Femur (tissue), 1 donor: ENCODE data around the gene DAPK2.

Experiments
- DNase-seq: peaks from one replicate; pipeline ENCODE4 v3.0.0-alpha.2; 2017

Gene DAPK2

GRCh38 chr15:63995789-63996188, 50.5 kb downstream of the DAPK2 start:
- no peak for DNase-seq

DNA sequence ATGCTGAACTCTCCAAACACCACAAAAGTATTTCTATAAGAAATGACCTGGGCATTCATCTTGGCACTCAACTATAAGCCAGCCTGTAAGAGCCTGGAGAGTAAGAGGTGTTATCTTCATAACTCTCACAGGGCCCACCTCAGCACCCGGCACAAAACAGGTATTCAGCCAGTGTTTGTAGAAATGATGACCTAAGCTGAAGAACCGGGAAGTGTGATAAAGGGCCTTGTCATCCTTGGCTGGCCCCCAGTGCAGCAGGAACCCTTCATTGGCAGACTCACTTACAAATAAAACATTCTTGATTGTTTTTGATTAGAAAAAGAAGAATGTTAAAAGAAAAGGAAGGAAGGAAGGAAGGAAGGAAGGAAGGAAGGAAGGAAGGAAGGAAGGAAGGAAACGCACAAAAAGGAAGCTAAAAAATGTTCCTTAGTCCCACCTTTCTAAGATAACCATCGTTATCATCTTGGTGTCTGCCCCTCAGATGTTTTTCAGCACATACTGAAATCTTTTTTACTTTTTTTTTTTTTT, 52.1 kb downstream of the DAPK2 start:
- DNase-seq = no peak

- DNase-seq = no peak
These were observed 54.0 kb downstream of the DAPK2 start for GRCh38 chr15:63992300-63992699.

DNA sequence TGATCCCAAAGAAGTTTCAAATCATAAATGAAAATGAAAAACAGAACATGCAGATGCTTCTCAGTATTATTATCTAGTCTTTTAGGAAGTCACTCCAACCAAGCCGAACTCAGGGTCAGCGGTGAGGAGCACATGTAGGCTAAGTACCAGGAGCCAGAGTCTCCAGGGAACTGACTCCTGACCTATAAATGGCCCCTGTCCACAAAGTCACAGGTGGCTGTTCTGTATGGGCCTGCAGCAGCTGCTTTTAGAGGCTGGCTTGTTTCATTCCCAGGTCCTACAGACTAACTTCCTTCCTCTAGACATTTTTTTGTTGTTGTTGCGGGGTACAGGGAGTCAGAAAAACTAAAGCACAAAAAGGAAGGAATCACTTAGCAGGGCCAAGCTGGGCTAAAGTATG, 54.6 kb downstream of the DAPK2 start:
- no peak for DNase-seq

DNA sequence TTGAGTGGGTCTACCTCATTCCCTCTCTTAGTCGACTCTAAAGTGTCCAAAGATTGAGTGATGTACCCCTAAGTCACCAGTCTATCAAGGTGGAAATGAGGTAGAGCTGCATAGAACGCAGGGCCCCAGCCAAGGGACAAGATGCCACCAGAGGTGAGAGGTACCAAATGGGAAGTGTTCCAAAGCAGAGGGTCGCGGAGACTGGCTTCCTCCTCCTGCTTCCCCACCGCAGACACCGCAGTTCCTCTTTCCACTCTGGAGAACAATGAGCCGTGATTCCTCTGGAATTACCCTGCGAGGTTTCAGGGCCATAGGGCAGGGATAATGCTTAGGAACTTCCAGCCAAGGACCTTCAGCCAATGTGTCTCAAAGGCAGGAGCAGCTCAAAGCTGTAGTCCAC, 55.8 kb downstream of the DAPK2 start:
- DNase-seq = peak; percentile 36

- no peak for DNase-seq
These were observed 58.4 kb downstream of the DAPK2 start for GRCh38 chr15:63987796-63988378.

DNA sequence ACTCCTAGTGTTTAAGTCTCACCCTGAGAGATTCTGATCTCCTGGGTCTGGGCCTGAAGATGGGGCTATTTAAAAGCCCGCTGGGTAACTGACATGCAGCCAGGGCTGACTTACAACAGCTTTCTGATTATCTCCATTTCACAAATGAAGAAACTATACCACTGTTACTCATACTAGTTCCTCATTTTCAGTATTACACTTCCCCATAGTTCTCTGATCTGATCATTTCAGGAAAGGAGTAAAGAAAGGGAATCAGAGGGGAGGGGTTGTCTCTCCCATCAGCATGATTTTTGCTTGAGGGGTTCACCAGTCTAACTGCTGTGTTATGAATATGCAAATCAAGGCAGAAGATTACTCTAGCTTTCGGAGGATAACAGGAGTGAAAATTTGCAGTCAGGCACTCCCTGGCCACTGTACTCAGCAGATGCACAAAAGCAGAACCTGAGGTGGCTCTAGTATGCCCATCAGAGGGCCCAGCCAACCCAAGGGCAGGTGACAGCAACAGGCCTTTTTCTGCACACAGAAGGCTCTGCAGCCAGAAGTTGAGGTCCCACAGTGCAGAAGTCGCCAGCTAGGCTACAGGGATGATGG, 59.4 kb downstream of the DAPK2 start:
- DNase-seq = no peak

DNA sequence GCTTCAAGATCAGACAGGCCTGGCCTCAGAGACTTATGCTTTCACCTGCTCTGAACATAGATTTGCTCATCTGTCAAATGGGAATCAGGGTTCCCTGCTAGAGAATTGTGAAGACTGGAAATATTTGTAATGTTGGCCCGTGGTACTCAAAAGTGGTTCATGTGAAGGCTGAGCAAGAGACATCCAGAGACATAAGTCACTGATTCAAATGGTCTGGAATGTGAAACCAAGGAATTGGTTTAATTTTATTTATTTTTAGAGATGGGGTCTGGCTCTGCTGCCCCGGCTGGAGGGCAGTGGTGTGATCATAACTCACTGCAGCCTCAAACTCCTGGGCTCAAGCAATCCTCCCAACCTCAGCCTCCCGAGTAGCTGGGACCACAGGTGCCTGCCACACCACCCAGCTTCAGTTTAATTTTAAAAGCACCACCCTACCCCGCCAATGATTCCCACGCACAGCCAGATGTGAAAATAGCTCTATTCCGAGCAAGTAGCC, 60.1 kb downstream of the DAPK2 start:
- DNase-seq = no peak

DNA sequence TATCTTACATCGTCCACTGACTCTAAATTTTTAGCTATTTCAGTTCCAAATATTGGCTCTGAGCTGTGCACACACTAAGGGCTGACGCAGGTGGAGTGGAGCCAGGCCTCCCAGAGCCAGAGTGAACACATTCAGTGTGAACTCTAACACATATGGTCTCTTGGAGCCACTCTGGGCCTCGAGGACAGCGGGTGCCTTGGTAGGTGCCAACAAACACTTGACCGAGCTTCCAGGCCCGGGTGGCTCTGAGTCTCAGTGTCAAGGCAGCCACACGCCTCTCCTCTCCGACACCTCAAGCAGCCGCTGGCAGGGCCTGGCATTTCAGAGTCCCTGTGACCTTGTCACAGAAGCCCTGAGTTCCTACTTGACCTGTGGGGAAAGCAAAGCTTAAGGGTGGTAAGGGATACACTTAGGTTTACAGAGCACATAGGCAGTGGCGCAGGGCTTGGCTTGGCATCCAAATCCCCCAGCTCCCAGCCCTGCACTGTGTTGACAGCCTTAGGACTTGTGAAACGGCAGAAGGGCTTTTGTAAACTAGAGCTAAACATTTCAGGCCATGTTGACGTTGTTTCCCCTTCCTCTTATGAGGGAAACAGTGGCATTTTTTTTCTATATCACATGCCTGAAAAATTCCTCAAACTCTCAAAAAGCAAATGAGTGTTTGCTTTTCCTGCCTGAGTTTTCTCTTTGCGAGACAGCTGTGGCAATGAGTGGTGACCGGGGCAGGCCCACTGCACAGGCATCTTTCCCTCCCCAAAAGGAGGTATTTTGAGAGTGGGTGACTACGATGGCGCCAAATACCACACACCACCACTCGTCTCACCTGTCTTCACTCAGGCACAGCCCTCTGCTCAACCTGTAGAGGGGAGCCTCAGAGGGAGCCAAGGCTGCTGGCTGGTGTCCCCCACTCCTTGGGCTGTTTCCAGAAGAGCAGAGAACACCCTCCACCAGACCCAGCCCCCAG, 60.8 kb downstream of the DAPK2 start:
- DNase-seq = peak; percentile 40

GRCh38 chr15:63984331-63984730, 62.0 kb downstream of the DAPK2 start:
- DNase-seq = no peak

DNA sequence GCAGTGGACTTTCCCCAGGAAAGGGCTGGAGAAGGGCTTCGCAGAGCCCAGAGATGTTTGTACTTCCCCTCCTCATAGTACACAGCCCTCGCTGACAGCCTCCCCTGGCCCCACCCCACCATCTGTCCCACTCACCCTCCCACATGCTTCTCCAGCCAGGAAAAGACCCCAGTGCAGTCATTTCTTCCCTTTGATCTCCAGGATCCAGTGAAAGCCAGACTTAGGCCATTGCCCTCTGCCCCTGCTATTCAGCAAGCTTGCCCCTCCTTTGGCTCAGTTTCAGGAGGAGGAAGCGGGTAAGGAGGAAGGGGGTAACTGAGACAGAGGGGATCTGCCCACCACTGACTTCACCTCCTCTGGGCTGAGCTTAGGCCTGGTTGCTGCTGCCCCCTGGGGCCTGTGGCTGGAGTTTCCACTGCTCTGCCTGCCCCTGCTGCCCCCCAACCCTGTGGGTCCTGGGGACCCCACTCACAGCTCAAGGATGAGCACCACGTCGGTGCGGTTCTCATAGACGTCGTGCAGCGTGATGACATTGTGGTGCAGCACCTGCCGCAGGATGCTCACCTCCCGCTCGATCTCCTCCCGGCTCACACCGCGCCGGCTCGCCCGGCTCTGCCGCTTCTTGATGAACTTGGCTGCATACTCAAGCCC, 63.1 kb downstream of the DAPK2 start:
- DNase-seq = no peak

GRCh38 chr15:63982381-63982854, 63.9 kb downstream of the DAPK2 start:
- DNase-seq = no peak

DNA sequence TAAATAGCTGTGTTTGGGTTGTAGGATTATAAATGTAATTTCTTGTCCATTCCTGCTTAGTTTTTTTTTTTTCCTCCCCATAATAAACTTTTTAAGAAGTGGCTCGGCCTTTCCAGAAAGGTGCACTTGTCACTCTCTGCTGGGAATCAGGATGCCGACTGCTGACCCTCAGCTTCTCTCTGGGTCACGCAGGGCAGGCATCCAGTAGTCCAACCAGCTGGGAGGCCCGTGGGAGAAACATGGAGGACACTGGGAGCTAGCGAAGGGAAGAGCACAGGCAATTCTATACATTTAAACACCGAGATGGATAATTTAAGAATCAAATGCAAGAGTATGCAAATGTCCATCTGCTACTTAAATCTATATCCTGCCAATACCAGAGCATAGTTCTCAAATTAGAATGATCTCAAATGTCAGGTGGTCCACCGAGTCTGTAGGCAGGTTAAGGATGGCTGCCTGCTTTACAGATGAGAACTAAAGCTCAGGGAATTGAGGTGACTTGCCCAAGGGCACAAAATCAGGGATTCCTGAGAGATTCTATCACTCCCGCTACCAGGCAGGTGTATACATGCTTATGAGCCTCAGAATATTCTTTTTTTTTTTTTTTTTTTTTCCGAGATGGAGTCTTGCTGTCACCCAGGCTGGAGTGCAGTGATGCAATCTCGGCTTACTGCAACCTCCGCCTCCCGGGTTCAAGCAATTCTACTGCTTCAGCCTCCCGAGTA, 64.5 kb downstream of the DAPK2 start:
- no peak for DNase-seq

DNA sequence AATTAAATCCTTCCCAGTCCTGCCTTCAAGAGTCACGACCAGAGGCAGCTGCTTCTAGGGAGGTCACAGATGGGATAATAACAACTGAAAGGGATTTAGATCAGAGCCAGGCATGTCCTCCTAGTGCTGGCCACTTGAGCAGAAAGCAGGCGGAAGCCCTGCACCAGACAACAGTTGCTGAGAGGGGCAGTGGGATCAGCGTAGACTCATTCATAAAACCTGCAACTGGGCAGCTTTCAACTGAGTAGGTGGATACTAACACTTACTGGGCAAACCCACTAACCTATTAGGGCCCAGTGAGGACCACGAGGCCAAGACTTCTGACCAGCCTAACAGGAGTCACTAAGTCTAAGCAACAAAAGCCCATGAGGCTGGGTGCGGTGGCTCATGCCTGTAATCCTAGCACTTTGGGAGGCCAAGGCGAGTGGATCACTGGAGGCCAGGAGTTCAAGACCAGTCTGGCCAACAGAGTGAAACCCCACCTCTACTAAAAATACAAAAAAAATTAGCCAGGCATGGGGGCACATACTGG, 67.0 kb downstream of the DAPK2 start:
- DNase-seq = no peak

GRCh38 chr15:63978511-63979261, 67.6 kb downstream of the DAPK2 start:
- no peak for DNase-seq

DNA sequence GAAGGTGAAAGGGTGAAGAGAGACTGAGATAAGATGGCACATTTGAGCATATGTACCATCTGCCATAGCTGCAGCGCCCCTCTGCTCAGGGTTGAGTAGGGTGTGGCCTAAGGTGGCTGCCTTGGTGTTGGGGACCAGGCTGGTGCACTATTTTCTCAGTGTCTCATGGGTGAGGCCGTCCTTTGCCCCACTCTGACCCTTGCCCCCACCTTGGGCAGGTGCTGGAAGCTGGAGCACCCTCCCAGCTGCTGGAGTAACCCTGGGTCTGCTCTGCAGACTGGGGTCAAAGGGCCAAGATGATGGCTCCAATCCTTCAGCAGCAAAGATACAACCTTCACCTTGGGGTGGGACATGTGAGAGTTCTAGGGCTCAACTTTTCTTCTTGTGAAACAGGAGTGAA, 69.2 kb downstream of the DAPK2 start:
- DNase-seq = no peak

- DNase-seq = no peak
These were observed 72.3 kb downstream of the DAPK2 start for GRCh38 chr15:63974021-63974420.

GRCh38 chr15:63973212-63974009, 72.9 kb downstream of the DAPK2 start:
- no peak for DNase-seq

DNA sequence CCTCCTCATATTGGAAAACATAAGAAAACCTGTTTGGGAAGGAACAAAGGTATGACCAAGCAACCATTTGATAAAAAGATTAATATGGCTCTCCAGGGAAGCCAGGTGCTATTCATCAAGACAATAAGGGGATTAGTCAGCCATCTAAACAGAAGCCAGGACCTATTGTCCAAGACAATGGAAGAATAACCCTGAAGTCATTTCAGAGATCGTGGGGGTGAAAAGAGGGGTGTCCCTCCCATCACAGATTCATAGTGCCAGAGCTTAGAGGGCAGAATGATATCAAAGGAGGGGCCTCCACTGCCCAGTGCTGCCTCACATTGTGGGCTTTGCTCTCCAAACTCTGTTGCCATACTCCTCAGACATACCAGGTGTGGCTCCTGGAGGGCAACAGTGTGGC, 73.5 kb downstream of the DAPK2 start:
- no peak for DNase-seq

GRCh38 chr15:63971904-63972303, 74.4 kb downstream of the DAPK2 start:
- DNase-seq = no peak
